Measurements from ENCODE around the gene NPLOC4. TPM values are rescaled to one million over a fixed set of nuclear protein-coding genes. Genes with fewer than 3 reads are reported as not detected.
"Not testable (repeated sequence)": the region's sequence is repeated elsewhere in the genome, so short reads cannot be mapped to it uniquely, and the experiment has no call there.

NPLOC4 gene
- total RNA-seq, 3 donors from 2014 or later, result 153 to 201 (median 167) TPM

- DNase-seq (no peak), ATAC-seq (no peak)
- Mint-ChIP-seq H3K4me3 (no peak overlapping the region), H3K27me3 (ENCODE audit: low read depth) (peaks cover 6% of the 10 kb centered on the region), H3K36me3 (ENCODE audit: insufficient read depth) (peaks cover 10% of the 10 kb centered on the region), H3K4me1 (ENCODE audit: low read depth) (no peaks in the 10 kb centered on the region), H3K9me3 (no peaks in the 10 kb centered on the region)
These were observed 97.4 kb downstream of the NPLOC4 start for GRCh38 chr17:81539571-81539900.

DNA sequence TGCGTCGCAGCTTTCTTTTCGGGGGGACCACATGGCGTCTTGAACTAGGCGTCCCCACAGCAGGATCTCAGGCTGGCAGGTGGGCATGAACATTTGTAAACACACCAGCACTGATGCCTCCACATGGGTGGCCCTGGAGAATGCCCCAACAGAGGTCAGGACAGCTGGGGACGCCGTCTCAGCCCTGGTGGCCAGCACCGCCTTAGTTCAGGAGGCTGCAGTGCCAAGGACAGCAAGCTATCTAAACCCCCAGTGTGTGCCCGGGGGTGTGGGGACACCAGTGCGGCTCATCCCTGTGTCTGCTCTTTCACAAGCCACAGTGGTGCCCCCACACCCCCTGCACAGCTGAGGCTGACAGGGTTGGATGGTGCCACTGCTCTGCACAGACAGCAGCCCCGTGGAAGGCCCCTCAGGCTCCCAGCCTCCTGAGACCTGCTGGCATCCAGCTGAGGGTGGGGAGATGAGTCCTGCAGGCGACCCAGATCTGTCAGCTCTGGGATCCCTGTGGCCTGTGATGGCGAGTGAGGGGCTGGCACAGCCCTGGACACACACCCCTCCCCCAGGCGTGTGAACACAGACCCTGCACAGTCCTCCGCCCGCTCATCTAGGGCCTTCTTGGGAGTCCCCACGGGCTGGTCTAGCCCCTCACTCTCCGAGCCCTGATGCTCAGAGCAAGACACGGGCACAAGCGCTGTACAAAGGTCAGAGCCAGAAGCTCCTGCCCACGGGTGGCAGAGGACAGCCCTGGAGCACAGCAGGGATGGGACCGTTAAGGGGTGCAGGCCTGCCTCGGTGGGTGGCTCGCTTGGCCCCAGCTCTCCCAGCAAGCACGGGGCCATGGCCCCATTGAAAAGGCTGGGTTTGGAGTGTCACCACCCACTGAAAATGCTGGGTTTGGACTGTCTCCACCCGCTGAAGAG, 98.0 kb downstream of the NPLOC4 start:
- Mint-ChIP-seq H3K36me3 (ENCODE audit: insufficient read depth) (peaks cover 10% of the 10 kb centered on the region), H3K4me1 (ENCODE audit: low read depth) (no peaks in the 10 kb centered on the region), H3K9me3 (no peaks in the 10 kb centered on the region), H3K4me3 (no peak overlapping the region), H3K27me3 (ENCODE audit: low read depth) (peaks cover 9% of the 10 kb centered on the region)
- ATAC-seq, result no peak
- DNase-seq, result no peak

GRCh38 chr17:81537856-81538555, 98.9 kb downstream of the NPLOC4 start:
- H3K4me1 Mint-ChIP-seq (ENCODE audit: low read depth), result no peaks in the 10 kb centered on the region
- peaks cover 9% of the 10 kb centered on the region for H3K36me3 Mint-ChIP-seq (ENCODE audit: insufficient read depth)
- DNase-seq, result no peak
- no peak for ATAC-seq
- H3K4me3 Mint-ChIP-seq, result no peak overlapping the region
- peaks cover 16% of the 10 kb centered on the region for H3K27me3 Mint-ChIP-seq (ENCODE audit: low read depth)
- H3K9me3 Mint-ChIP-seq, result no peaks in the 10 kb centered on the region

GRCh38 chr17:81537343-81537855, 99.5 kb downstream of the NPLOC4 start:
- no peak for DNase-seq
- Mint-ChIP-seq H3K4me3 (no peak overlapping the region), H3K27me3 (ENCODE audit: low read depth) (peaks cover 16% of the 10 kb centered on the region), H3K4me1 (ENCODE audit: low read depth) (no peaks in the 10 kb centered on the region), H3K36me3 (ENCODE audit: insufficient read depth) (peaks cover 7% of the 10 kb centered on the region), H3K9me3 (no peaks in the 10 kb centered on the region)
- ATAC-seq, result peak; percentile 45 to 49

- Mint-ChIP-seq H3K9me3 (no peaks in the 10 kb centered on the region), H3K4me3 (no peak overlapping the region), H3K36me3 (ENCODE audit: insufficient read depth) (peaks cover 4% of the 10 kb centered on the region), H3K4me1 (ENCODE audit: low read depth) (no peaks in the 10 kb centered on the region), H3K27me3 (ENCODE audit: low read depth) (peaks cover 16% of the 10 kb centered on the region)
- ATAC-seq, result peak in 1 of 2 donors; percentile 26
- no peak for DNase-seq
These were observed 100.3 kb downstream of the NPLOC4 start for GRCh38 chr17:81536299-81537290.

- peaks cover 3% of the 10 kb centered on the region for H3K36me3 Mint-ChIP-seq (ENCODE audit: insufficient read depth)
- no peaks in the 10 kb centered on the region for H3K4me1 Mint-ChIP-seq (ENCODE audit: low read depth)
- ATAC-seq, result no peak
- H3K4me3 Mint-ChIP-seq, result no peak overlapping the region
- no peak for DNase-seq
- H3K9me3 Mint-ChIP-seq, result no peaks in the 10 kb centered on the region
- H3K27me3 Mint-ChIP-seq (ENCODE audit: low read depth), result peaks cover 16% of the 10 kb centered on the region
These were observed 101.2 kb downstream of the NPLOC4 start for GRCh38 chr17:81535480-81536298.

DNA sequence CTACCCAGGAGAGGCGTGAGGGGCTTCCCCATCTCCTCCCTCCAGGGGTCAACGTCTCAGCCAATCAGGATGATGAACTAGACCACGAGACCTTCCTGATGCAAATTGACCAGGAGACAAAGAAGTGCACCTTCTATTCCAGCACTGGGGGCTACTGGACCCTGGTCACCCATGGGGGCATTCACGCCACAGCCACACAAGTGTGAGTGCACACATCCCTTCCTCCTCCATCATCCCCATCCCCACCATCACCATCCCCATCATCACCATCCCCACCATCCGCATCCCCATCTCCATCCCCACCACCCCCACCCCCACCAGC, 101.9 kb downstream of the NPLOC4 start:
- Mint-ChIP-seq H3K4me1 (ENCODE audit: low read depth) (no peaks in the 10 kb centered on the region), H3K9me3 (no peaks in the 10 kb centered on the region), H3K27me3 (ENCODE audit: low read depth) (peaks cover 16% of the 10 kb centered on the region), H3K36me3 (ENCODE audit: insufficient read depth) (peaks cover 3% of the 10 kb centered on the region), H3K4me3 (no peak overlapping the region)
- ATAC-seq (no peak), DNase-seq (no peak)

DNA sequence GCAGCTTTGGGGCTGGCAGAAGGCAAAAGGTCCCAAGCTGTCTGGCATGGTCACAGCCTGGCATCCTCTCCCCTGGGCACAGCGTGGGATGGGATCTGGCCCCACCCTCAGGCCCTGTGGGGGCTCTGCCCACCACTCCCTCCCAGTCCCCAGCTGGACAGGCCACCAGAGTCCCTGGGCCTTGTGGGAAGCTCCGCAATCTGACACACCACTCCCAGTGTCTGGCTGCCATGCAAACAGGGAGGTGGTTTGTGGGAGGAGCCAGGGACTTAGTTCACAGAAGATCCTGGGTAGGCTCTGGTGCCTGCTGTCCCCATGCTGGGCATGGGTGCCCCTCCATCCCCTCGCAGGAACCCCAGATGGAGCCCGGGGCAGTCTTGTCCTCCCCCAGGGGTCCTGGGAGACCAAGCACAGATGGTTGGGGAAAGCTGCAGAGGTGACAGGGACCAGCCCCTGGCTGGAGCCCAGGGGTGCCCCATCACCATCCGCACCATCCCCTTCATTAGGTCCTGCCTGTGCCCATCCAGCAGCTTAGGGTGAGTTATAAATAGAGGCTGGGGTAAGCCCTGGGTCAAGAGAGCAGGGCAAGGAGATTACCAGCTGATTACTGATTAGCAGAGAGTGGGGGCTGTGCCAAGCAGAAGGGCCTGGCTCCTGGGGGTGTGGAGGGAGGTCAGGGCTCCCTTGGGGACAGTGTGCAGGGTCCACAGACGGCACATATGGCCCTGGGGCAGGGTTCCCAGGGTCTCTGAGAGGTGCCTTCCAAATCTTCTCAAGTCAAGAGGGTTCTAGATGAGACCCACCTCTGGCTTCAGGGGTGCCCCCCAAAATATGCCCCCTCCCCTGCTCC, 102.5 kb downstream of the NPLOC4 start:
- Mint-ChIP-seq H3K27me3 (ENCODE audit: low read depth) (peaks cover 16% of the 10 kb centered on the region), H3K9me3 (no peaks in the 10 kb centered on the region), H3K4me3 (no peak overlapping the region), H3K4me1 (ENCODE audit: low read depth) (no peaks in the 10 kb centered on the region), H3K36me3 (ENCODE audit: insufficient read depth) (peaks cover 3% of the 10 kb centered on the region)
- ATAC-seq (no peak), DNase-seq (no peak)

- DNase-seq (no peak), ATAC-seq (no peak)
- Mint-ChIP-seq H3K9me3 (no peaks in the 10 kb centered on the region), H3K4me1 (ENCODE audit: low read depth) (no peaks in the 10 kb centered on the region), H3K4me3 (no peak overlapping the region), H3K36me3 (ENCODE audit: insufficient read depth) (peaks cover 3% of the 10 kb centered on the region), H3K27me3 (ENCODE audit: low read depth) (peaks cover 16% of the 10 kb centered on the region)
These were observed 103.4 kb downstream of the NPLOC4 start for GRCh38 chr17:81533339-81534141.

DNA sequence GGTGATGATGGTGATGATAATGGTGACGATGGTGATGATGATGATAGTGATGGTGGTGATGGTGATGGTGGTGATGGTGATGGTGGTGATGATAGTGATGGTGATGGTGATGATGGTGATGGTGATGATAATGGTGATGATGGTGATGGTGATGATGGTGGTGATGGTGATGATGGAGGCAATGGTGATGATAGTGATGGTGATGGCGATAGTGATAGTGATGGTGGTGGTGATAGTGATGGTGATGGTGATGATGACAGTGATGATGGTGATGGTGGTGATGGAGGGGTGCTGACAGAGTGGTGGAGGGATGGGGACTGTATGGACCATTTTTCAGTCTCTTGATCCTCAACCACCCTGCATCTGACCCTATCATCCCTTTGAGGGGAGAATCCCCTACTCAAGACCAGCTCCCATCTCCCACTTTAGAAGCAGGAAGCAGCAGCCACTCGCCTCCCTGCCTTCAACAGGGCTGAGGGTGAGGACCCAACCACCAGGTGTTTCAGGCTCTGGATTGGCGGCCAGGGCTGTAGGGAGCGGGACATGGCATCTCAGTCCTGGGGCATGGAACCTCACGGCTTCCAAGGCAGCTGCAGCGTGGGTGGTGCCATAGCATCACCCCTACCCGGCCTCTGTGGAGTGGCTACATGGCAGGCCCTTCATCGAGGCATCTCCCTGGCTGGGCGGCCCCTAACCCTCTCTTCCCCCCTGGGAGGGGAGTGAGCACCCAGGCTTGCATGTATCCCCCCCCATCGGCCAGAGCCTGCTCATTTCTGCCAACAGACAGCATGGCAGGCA, 104.2 kb downstream of the NPLOC4 start:
- peaks cover 12% of the 10 kb centered on the region for H3K27me3 Mint-ChIP-seq (ENCODE audit: low read depth)
- no peaks in the 10 kb centered on the region for H3K9me3 Mint-ChIP-seq
- ATAC-seq, result no peak
- no peaks in the 10 kb centered on the region for H3K4me1 Mint-ChIP-seq (ENCODE audit: low read depth)
- H3K4me3 Mint-ChIP-seq, result no peak overlapping the region
- H3K36me3 Mint-ChIP-seq (ENCODE audit: insufficient read depth), result no peaks in the 10 kb centered on the region
- DNase-seq, result no peak

- not testable (repeated sequence) for ATAC-seq; DNase-seq; H3K4me3 Mint-ChIP-seq; H3K9me3 Mint-ChIP-seq; H3K36me3 Mint-ChIP-seq (ENCODE audit: insufficient read depth); H3K4me1 Mint-ChIP-seq (ENCODE audit: low read depth)
- H3K27me3 Mint-ChIP-seq (ENCODE audit: low read depth), result peaks cover 12% of the 10 kb centered on the region
These were observed 104.9 kb downstream of the NPLOC4 start for GRCh38 chr17:81531998-81532404.

Measured in activated T-cell treated with anti-CD3 and anti-CD28 coated beads, Interleukin-2, amount 50 U/mL, for 4 hours (primary cell).